CD4-positive, alpha-beta T cell treated with Interleukin-6 for 4 hours (primary cell): ENCODE data around the gene PLA2G2C.

Experiments used
- DNase-seq: peaks from one replicate; pipeline ENCODE4 v3.0.0-alpha.2; 2020; ENCODE audit warnings: mixed read lengths

Gene PLA2G2C

DNA sequence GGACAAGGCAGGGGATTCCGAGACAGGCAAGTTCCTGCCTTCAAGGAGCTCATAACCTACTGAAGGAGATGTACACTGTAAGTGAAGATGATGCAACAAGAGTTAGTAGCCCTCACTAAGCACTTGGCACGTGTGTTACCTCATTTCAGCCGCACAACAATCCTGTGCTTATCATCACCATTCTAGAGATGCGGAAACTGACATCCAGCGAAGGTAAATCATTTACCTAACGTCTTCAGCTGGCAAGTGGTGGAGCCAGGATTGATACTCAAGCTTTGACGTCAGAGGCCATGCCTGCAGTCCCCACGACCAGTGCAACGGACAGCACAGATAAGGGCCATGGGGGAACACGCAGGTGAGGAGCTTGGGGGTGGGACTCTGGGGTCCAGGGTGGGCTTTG is 3.3 kb downstream of the PLA2G2C start:
- DNase-seq: no peak

DNA sequence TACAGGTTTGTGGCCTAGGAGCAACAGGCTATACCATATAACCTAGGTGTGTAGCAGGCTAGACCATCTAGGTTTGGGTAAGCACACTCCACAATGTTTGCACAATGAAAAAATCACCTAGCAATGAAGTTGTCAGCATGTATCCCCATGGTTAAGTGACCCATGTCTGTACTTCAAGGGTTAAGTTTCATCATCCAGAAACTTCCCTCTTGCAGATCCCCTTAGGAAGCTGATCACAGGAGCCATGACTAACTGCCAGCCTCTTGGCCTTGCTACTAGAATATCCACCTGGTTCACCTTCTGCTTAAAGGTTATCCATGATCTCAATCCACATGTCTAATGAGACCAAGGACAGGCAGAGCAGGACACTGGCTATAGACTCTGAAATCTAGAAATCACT is 3.9 kb downstream of the PLA2G2C start:
- DNase-seq: no peak

DNA sequence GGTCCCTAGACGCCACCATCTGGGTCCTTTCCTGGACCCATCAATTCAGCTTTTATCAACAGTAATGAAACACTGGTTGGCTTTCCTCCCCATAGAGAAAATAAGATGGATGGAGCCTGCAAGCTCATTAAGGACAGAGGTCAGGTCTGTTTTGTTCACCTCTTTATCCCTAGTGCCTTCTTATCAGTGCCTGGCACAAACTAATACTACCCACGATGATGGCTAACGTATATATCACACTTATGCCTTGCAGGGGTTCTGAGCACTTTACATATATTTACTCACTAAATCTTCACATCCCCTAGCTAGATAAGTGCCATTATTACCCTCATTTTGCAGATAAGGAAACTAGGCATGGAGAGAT is 5.5 kb downstream of the PLA2G2C start:
- DNase-seq: no peak

DNA sequence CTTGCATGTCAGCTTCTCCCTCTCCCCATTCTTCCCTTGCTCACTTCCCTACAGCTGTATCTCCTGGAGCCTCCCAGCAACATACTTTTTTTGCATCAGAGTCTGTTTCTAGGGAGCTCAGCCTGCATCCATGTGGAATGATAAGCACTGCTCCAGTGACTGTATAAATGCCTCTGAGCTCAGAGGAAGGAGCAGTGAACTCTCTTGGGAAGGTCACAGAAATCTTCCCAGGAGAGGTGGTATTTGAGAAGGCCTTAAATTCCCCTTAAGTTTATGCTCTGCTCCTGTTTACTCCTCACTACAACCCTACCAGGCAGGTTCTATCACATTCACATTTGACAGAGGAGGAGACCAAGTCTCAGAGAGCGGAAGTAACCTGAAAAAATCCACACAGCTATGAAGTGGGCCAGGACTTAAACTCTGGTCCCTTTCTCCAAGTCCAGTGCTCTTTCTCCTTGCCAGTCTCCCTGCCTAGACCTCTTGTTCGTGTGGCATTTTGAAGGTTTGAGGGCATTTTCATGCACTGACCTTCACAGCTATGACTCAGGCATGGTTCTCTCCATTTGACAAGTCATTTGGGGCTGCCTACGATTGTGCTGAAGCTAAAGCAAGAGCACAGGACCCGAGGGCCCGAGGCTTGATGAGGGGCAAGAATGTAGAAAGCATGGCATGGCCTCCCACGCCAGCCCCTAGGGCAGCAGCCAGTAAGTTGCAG is 6.0 kb downstream of the PLA2G2C start:
- DNase-seq: no peak

DNA sequence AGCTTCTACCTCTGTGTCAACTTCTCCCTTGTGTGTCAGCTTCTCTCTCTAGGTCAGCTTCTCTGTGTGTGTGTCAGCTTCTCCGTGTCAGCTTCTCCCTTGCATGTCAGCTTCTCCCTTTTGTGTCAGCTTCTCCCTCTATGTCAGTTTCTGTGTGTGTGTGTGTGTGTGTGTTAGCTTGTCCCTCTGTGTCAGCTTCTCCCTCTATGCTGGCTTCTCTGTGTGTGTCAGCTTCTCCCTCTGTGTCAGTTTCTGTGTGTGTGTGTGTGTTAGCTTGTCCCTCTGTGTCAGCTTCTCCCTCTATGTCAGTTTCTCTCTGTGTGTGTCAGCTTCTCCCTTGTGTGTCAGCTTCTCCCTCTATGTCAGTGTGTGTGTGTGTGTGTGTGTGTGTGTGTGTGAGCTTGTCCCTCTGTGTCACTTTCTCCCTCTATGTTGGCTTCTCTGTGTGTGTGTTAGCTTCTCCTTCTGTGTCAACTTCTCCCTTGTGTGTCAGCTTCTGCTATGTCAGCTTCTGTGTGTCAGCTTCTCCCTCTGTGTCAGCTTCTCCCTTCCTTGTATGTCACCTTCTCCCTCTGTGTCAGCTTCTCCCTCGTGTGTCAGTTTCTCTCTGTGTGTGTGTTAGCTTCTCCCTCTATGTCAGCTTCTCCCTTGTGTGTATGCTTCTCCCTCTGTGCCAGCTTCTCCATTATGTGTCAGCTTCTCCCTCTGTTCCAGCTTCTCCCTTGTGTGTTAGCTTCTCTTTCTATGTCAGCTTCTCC is 6.8 kb downstream of the PLA2G2C start:
- DNase-seq: no peak

DNA sequence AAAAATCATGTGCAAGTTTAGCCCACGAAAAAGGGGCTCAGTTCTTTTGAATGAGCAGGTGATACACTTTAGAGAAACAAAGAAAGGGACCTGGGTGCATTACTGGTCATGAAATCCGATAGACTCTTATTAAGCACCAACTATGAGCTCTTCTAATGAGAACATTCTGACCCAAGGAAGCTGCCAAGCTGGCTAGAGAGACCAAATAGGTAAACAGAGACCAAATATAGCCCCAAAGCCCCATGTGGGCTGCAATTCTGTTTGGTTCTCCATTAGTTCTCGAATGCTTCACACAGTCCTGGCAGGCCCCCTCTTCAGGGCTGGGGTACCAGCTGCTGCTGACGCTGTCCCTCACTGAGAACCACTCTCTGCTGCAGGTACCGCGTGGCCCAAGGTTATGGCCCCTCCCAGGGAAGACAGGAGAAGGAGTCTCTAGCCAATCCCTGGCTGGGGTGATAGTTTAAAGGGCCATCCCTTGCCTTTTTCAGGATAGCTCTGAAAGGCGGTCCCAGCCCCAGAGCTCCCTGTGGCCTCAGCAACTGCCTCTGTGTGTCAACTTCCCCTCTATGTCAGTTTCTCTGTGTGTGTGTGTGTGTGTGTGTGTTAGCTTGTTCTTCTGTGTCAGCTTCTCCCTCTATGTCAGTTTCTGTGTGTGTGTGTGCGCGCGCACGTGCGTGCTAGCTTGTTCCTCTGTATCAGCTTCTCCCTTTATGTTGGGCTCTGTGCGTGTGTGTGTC is 7.5 kb downstream of the PLA2G2C start:
- DNase-seq: no peak

DNA sequence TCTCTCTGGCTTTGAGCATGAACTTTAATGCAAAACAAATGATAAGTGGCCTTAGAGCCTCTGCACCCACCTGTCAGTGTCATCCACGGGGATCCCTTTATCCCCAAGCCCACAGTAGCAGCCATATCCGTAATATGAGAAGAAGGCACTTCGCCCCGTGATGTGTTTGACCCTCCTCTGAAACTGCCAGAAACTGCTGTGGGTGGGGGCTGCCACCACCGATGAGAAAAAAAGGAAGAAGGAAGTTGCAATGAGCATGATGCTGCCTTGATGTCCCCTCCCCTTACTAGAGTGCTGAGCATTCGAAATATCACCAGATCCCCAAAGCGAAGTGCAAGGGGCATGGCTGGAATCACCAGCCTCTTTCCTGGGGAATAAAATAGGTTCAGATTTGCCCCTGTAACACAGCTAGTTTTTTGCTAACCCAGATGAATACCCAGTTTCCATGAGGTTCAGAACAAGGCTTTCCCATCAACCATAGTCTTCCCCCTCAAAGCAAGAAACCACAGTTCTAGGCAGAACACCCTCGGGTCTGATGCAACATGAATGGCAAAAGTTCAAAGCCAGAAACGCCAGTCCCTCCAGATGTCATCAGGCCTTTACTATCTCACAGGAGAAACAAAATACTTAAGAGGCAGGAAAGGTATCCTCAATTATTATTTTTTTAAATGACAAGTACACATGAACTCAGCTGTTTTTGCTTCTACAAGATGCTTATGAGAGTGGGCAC is 11.2 kb downstream of the PLA2G2C start:
- no peak for DNase-seq

DNA sequence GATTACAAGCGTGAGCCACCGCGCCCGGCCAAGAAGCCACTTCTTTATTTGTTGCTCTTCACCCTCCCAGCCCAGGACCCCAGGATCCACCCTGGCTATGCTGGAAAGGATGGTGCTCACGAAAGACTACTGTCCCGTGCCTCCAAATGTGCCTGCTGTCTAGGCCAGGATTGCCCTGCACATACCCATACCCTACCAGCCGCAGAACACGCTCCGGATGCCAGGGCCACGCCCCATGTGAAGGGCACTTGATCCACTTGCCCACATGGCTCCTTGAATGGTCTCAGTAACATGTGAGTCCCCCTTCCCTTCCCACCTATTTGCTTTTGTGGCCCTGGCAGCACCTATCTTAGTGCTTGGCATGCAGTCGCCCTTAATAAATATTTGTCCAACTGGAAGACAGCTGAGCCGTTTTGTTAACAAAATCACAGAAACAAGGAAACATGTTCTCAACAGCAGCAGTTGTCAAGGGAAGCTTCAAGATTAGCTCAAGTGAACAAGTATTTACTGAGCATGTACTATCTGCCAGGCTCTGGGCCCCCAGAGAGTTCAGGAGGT is 14.2 kb downstream of the PLA2G2C start:
- DNase-seq: no peak

DNA sequence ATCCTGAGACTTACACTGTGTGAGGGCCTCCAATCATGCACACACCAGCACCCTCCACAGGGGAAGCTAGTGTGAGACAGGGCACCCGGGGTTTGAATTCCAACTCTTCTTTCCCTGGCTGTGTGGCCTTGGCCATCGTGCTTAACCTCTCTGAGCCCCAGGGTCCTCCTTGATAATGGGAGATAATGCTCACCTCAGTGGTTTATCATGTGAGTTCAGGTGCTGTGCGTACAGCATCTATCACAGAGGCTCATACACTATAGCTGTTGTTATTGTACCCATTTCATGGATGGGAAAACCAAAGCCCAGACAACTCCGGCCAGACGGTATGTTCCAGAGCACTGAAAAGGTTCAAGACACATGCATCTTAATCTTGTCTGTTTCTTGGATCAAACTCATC is 16.4 kb downstream of the PLA2G2C start:
- DNase-seq: no peak

DNA sequence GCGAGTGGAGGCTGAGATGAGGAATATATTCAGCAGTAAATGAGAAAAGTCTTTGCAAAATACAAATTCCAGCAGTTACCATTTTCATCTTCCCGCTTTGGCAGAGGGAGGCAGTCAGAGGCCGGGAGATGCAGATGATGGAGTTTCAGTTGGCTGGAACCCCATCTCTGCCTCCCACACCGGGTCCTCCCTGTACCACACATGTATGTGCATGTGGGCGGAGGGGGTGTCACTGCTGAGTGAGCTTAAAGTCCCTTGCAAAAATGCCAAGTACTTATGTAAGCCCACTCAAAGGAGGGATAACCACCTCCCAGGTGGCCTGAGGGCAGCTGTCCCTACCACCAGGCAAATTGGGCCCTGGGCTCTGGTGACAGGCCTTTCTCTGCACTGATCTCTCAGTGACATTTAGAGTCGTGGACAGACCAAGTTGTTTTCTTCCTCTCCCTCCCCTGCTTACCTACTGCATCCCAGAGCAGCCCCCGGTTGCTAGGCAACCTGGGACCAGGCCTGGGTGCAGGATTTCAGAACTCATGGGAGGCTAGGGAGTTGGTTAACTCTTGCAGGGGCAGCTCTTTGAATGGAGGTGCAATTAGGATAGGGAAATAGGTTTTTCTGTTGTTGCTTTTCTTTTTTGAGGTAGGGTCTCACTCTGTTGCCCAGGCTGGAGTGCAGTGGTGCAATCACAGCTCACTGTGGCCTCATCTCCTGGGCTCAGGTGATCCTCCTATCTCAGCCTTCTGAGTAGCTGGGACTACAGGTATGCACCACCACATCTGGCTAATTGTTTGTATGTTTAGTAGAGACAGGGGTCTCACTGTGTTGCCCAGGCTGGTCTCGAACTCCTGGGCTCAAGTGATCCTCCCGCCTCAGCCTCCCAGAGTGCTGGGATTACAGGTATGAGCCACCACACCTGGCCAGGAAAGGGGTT is 17.5 kb downstream of the PLA2G2C start:
- DNase-seq: no peak

DNA sequence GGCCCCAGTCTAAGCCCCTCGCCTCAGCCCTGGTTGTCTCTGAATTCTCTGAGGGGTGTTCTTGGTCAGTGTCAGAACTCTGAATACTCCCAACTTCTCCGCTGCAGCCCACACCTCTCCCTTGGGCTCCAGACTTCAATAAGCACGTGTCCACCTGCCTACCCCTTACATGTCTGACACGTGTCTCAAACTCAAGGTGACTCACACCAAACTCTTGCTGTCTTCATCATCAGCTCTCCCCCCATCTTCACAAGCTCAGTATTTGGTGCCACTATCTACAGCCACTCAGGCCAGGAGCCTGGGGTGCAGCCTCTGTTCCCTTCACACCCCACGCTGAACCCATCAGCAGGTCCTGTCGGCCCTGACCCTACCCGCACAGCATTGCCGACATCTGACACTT is 19.2 kb downstream of the PLA2G2C start:
- no peak for DNase-seq

DNA sequence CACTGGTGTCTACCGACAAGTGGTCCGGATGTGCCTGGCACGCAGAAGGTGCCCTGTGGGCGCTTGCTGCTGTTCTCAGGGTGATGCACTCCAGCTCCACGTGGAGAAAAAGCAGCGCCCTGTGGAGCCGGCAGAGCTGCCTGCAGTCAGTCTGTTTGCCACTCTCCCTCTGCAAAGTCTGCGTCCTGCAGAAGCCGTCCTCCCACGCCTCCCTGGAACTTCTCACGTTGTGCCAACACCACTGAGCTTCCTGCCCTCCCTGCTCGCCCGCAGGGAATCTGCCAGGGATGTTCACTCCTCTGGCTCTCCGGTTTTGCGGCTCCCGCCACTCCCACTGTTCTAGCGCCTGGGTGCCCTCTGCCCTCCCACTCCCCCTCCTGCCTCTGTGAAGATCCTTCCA is 20.3 kb downstream of the PLA2G2C start:
- DNase-seq: no peak

DNA sequence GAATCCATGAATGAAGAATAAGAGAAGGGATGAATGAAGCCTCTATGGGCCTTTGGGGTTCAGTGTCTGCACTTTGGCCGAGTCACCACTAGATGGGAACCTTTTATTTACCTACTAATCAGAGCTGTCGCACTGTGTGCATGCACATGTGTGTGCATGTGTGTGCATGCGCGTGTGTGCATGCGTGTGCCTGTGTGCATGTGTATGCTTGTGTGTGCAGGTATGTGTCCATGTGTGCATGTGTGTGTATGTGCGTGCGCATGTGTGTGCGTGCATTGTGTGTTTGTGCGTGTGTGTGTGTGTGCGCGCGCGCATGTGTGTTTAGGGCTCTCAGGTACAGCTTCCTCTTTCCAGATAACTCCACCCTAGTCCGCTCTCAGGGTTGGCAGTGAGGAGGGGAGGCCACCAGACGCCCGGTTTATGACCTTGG is 20.8 kb downstream of the PLA2G2C start:
- DNase-seq: no peak

DNA sequence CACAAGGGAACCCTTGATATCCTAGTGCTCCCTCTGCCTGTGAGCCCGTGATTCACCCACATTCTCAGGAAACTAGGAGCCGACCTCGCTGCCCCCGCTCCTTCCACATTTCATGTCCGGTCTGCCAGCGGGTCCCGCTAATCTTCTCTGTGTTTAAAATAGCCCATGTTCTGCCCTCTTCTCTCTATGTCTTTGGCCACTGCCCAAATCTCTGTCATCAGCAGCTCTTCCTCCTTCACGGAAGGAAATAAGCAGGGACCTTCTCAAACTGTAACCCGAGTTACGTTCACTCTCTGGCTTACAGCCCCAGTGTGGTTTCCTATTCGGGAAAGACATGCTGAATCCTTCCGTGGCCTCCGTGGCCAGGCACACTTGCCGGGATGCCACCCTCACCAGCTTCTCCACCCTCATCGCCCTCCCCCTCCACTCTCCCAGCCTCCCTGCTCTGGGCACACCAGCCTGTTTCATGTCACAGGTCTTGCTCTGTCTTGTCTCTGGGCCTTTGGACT is 21.6 kb downstream of the PLA2G2C start:
- DNase-seq: no peak

DNA sequence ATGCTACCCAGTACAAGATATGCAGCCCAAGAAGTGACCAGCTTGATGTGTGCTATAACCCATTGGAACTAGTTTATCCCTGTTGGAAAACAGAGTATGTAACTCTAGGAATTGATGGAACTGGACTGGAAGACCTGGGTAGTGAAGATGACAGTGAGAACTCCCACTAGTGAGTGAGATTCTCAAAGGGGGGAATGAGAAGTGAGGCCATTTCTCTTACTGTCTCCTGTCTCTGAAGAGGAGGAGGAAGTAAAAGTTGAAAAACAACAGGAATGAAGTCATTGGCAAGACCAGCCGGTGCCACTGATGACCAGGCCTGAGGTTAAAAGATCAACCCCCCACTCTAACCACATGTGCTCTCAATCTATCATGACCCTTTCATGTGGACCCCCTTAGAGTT is 26.3 kb downstream of the PLA2G2C start:
- no peak for DNase-seq

DNA sequence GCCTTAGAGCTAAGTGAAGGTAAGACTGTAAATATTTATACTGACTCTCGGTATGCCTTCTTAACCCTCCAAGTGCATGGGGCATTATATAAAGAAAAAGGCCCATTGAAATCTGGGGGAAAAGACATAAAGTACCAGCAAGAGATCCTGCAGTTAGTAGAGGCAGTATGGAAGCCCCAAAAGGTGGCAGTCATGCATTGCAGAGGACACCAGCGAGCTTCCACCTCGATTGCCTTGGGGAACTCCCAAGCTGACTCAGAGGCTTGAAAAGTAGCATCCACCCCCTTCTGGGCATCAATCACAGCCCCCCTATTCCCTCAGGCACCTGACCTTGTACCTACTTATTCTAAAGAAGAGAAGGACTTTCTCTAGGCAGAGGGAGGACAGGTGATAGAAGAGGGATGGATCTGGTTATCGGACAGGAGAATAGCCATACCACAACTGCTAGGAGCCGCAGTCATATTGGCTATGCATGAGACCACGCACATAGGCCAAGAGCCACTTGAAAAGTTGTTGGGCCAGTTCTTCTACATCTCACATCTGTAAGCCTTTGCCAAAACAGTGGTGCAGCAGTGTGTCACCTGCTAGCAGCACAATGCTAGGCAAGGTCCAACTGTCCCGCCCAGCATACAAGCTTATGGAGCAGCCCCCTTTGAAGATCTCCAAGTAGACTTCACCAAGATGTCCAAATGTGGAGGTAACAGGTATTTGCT is 27.8 kb downstream of the PLA2G2C start:
- DNase-seq: peak; percentile 5

DNA sequence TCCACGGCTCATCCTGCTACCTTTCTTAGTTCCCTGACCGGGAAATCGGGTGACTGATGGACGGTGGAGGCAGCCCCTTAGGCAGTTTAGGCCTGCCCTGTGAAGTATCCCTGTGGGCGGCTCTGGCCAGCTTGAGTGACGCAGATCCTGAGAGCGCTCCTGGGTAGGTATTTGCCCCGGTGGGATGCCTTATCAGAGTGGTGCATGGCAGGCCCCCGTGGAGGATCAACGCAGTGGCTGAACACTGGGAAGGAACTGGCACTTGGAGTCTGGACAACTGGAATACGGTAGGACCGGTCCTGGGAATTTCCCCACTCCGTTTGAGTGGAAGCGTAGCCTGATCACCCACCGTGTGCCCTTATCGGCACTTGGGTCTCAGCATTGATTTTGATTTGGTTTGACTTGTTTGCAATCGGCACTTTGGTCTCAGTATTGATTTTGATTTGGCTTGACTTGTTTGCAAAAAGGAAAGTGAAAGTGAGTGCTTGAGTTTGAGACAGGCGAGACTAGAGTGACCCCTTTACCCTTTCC is 32.0 kb downstream of the PLA2G2C start:
- no peak for DNase-seq

DNA sequence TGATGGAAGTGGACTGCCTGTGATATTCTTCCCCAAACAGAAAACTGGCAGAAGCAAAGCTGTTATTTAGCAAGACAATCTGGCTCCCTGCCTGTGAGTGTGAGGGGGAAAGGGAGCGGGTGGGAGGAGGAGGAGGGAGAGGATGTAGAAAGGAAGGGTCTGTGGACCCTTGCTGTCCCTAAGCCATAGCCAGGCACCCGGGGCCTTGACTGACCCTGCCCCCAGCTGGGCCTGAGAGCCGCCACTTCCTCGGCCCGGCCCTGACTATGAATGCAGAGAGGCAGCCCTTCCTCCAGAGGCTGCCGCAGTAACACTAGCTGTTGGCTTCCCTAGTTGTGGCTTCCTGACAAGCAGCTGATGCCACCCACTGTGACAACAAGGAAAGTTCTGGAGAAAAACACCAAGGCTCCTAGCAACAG is 33.3 kb downstream of the PLA2G2C start:
- DNase-seq: no peak

DNA sequence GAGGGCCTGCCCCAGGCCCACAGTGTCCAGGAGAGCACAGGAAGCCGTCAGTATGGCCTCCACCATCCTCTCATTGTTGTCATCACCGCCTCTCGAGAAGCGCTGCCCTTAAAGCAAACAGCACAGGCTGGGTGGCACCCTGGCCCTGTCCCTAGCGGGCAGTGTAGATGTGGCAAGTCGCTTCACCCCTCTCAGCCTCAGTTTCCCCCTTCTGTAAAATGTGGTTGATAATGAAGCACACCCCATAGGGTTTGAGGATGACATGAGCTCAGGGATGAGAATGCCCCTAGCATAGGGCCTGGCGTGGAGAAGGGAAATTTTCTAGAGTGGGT is 33.8 kb downstream of the PLA2G2C start:
- no peak for DNase-seq

DNA sequence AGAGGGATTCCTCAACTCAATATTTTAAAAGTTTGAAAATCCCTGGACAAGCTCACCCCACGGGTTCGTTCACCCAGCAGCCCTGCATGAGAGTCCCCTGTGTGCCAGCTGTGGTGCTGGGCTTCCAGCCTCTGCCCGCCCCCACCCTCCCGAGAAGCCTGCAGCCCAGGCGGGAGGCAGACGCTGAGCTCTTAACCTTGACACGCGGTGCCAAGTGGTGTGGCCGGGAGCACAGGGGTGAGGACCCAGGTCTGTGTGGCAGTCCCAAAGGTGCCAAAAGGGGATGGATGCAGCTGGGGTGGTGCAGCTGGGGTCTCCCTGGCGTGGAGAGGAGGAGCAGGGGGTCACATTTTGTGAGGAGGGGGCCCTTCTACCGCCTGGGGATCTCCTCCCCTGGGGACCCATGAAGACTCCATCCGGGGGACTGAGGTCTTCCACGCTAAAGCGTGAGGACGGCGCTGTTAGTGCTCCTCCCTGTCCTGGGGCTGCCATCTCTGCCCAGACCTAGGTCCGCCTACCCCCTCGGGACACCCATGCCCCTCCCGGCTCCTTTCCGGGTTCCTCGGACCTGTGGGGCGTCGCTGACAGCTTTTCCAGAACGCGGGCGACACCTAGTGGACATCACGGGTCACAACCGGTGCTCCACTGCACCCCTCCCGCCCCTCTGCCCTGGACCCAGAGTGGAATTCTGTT is 34.3 kb downstream of the PLA2G2C start:
- peak; percentile 85 for DNase-seq
